PFSK-1 (cell line): ENCODE results near the gene RYR3.

Experiments used
- FOXP2 ChIP-seq: optimal IDR thresholded peaks from 2 replicates; pipeline ENCODE3; 2011; ENCODE audit warnings: borderline replicate concordance, control low read depth, inconsistent platforms; ENCODE audit not compliant: insufficient read depth; ENCODE audit errors: extremely low read length, extremely low read depth
- POLR2AphosphoS5 ChIP-seq: IDR thresholded peaks from 2 replicates; pipeline ENCODE4 v1.6.1; 2012; ENCODE audit warnings: low read depth, mild to moderate bottlenecking, control low read depth, low read length, moderate library complexity
- SIN3A ChIP-seq: IDR thresholded peaks from 2 replicates; pipeline ENCODE4 v1.6.1; 2012; ENCODE audit warnings: mild to moderate bottlenecking, low read length, moderate library complexity, borderline replicate concordance; ENCODE audit not compliant: insufficient read depth
- TAF1 ChIP-seq: IDR thresholded peaks from 2 replicates; pipeline ENCODE4 v1.6.1; 2012; ENCODE audit warnings: low read length, control low read depth, borderline replicate concordance; ENCODE audit not compliant: insufficient read depth
- TF ChIP-seq, protein P1 (sequence below), 2 experiments: IDR thresholded peaks; 2 replicates each; pipeline versions ENCODE4 v1.6.1 to v1.8.0; 2011 to 2012; ENCODE audit warnings: low read depth in 2 of 2, low read length in 2 of 2, control low read depth in 1 of 2, inconsistent platforms in 1 of 2, mild to moderate bottlenecking in 1 of 2, moderate library complexity in 1 of 2; ENCODE audit not compliant: insufficient read depth in 1 of 2

RYR3 gene

DNA sequence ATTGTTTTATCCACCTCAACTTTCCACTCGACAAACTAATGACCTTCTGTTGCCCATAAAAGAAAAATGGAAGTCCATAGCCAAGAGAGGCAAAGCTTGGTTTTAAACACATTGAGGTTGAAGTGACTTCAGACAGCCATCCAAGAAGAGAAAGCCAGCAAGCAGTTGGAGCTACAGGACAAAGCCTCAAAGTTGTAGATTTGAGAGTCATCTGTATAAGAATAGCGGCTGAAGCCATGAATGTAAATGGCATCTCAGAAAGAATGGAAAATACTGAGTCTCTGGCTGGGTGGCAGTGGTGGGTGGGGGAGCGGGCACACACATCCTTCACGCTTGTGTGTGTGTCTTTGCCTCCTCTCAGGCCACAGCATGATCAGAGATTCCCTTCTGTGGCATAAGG is 533.4 kb downstream of the RYR3 start:
- TF ChIP-seq FOXP2: no peak
- TF ChIP-seq, protein P1, sequence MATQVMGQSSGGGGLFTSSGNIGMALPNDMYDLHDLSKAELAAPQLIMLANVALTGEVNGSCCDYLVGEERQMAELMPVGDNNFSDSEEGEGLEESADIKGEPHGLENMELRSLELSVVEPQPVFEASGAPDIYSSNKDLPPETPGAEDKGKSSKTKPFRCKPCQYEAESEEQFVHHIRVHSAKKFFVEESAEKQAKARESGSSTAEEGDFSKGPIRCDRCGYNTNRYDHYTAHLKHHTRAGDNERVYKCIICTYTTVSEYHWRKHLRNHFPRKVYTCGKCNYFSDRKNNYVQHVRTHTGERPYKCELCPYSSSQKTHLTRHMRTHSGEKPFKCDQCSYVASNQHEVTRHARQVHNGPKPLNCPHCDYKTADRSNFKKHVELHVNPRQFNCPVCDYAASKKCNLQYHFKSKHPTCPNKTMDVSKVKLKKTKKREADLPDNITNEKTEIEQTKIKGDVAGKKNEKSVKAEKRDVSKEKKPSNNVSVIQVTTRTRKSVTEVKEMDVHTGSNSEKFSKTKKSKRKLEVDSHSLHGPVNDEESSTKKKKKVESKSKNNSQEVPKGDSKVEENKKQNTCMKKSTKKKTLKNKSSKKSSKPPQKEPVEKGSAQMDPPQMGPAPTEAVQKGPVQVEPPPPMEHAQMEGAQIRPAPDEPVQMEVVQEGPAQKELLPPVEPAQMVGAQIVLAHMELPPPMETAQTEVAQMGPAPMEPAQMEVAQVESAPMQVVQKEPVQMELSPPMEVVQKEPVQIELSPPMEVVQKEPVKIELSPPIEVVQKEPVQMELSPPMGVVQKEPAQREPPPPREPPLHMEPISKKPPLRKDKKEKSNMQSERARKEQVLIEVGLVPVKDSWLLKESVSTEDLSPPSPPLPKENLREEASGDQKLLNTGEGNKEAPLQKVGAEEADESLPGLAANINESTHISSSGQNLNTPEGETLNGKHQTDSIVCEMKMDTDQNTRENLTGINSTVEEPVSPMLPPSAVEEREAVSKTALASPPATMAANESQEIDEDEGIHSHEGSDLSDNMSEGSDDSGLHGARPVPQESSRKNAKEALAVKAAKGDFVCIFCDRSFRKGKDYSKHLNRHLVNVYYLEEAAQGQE (IDR thresholded peaks at IDR 0.05; ENCODE audit: insufficient read depth in 1 of 2, low read depth in 2 of 2, low read length in 2 of 2): no peak

DNA sequence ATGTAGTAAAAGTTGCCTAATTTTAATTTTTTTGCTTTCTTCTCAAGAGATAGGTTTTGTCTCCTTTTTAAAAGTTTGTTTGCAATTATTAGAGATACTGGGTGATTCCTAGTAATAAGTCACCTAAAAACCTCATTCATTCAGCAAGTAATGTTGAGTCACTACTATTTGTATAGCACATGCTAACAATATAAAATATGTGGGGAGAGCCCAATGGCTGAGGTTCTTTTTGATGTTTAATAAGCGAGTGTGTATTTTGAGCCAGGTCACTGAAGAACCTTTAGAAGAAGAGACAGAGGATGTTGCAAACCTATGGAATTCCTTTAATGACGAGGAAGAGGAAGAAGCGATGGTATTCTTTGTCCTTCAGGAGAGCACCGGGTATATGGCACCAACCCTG is 533.8 kb downstream of the RYR3 start:
- TF ChIP-seq FOXP2 (no peak), SIN3A (no peak), POLR2AphosphoS5 (no peak), TAF1 (no peak)
- TF ChIP-seq, protein P1 (IDR thresholded peaks at IDR 0.05; ENCODE audit: insufficient read depth in 1 of 2, low read depth in 2 of 2, low read length in 2 of 2): no peak

DNA sequence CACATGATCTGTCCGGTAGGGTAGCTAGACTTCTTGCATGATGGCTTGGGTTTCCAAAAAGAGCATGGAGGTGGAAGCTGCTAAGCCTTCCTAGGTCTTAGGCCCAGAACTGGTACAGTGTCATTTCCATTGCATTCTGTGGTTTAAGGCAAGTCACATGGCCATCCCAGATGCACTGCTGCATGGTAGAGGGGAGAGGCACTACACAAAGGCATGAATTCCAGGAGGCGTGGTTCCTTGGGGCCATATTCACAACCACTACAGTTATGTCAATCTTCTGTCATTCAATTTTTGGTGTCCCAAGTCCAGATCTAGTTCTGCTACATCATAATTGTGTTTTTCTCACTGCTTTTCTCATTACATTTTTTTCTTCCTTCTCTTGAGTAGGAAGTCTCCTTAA is 535.4 kb downstream of the RYR3 start:
- TF ChIP-seq TAF1: no peak
- TF ChIP-seq, protein P1 (IDR thresholded peaks at IDR 0.05; ENCODE audit: insufficient read depth in 1 of 2, low read depth in 2 of 2, low read length in 2 of 2): no peak
- TF ChIP-seq SIN3A: no peak
- no peak for TF ChIP-seq FOXP2
- no peak for TF ChIP-seq POLR2AphosphoS5

DNA sequence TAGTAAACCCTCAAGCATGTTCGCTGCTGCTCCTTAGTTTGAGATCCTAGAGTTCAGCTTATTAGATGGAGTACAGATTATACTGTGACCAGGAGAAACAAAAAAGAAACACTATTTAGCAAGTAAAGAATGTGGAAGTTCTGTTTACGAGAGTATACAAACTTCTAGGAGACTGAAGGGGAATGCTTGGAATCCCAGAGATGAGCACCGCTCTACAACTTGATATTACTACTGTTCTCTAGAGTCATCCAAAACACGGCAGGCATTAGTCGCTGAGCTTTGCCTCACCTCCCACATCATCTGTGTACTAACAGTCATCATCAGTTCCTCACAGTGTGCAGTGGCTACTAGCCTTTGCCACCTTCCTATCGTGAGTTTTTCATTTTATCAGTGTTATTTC is 536.1 kb downstream of the RYR3 start:
- TF ChIP-seq POLR2AphosphoS5 (no peak), TAF1 (no peak), FOXP2 (no peak), SIN3A (no peak)
- TF ChIP-seq, protein P1 (IDR thresholded peaks at IDR 0.05; ENCODE audit: insufficient read depth in 1 of 2, low read depth in 2 of 2, low read length in 2 of 2): no peak

GRCh38 chr15:33848011-33848410 is 537.2 kb downstream of the RYR3 start:
- no peak for TF ChIP-seq TAF1
- no peak for TF ChIP-seq SIN3A
- no peak for TF ChIP-seq POLR2AphosphoS5
- TF ChIP-seq, protein P1 (IDR thresholded peaks at IDR 0.05; ENCODE audit: insufficient read depth in 1 of 2, low read depth in 2 of 2, low read length in 2 of 2): no peak
- no peak for TF ChIP-seq FOXP2
